GM12878 (cell line): ENCODE measurements around the gene HIPK4. TPM values are rescaled to one million over a fixed set of nuclear protein-coding genes. Genes with fewer than 3 reads are reported as not detected.

Experiments used
- ATAC-seq: fragments of 200-7000 bp; cut with Tn5 transposase; 3 replicates; pipeline ENCODE4 v1.9.1; 2020; ENCODE audit warnings: mild to moderate bottlenecking, moderate library complexity
- BruUV-seq: library from RNA; stranded (reverse); fragments of 400-500 nt; replicated peaks from 2 replicates; lab custom pipeline; 2021; lab: Mats Ljungman, UMichigan
- CTCF ChIA-PET: fragments of 300-600 bp; sonication (Branson Sonifier 250); formaldehyde crosslinking; extraction: SDS; loops from one replicate; lab custom pipeline; 2021; ENCODE audit warnings: inconsistent platforms; lab: Yijun Ruan, JAX
- POLR2A ChIA-PET: fragments of 350-600 bp; formaldehyde crosslinking; extraction: SDS; loops from one replicate; lab custom pipeline; 2021; ENCODE audit warnings: inconsistent platforms; lab: Charles Lee
- RAD21 ChIA-PET: fragments of 300-600 bp; sonication (Branson Sonifier 250); formaldehyde crosslinking; loops from one replicate; lab custom pipeline; 2023; ENCODE audit warnings: antibody characterized with exemption; ENCODE audit not compliant: unreplicated experiment; lab: Charles Lee
- SMC1A ChIA-PET: fragments of 300-600 bp; sonication (Branson Sonifier 250); formaldehyde crosslinking; loops from one replicate; lab custom pipeline; 2023; ENCODE audit not compliant: unreplicated experiment, uncharacterized antibody; lab: Charles Lee
- DNase-seq: peaks from one replicate; pipeline ENCODE4 v3.0.0-alpha.2; 2011; ENCODE audit warnings: low read depth, low spot score
- FAIRE-seq: peaks from 3 replicates; lab custom pipeline; 2011; peaks lifted over from hg19 to GRCh38; lab: Jason Lieb, UNC
- H2AFZ ChIP-seq: 2 replicates; pipeline ENCODE4 v1.6.0; 2011; ENCODE audit warnings: low read depth, low read length, control low read depth; ENCODE audit not compliant: control insufficient read depth
- H3K27ac ChIP-seq: 2 replicates; pipeline ENCODE4 v1.5.1; 2011; ENCODE audit warnings: control low read depth; ENCODE audit not compliant: control insufficient read depth, insufficient read depth
- H3K27me3 ChIP-seq, 2 experiments: replicated peaks in 1 of 2; 2 replicates each; pipeline versions ENCODE4 v1.6.0 to v1.6.1; 2011; ENCODE audit warnings: low read length in 1 of 2; ENCODE audit not compliant: control insufficient read depth in 2 of 2, insufficient read depth in 2 of 2
- H3K36me3 ChIP-seq, 2 experiments: 2 replicates each; pipeline ENCODE4 v1.5.1; 2011; ENCODE audit warnings: low read length in 1 of 2; ENCODE audit not compliant: control insufficient read depth in 2 of 2, insufficient read depth in 2 of 2
- H3K4me1 ChIP-seq: 2 replicates; pipeline ENCODE4 v1.6.1; 2011; ENCODE audit warnings: mild to moderate bottlenecking, low read length, moderate library complexity, mixed read lengths; ENCODE audit not compliant: control insufficient read depth, insufficient read depth
- H3K4me2 ChIP-seq: 2 replicates; pipeline ENCODE4 v1.6.0; 2011; ENCODE audit warnings: control low read depth; ENCODE audit not compliant: control insufficient read depth, insufficient read depth
- H3K4me3 ChIP-seq: fragments of 200-600 bp; sonication (generic); 2 replicates; pipeline ENCODE4 v1.5.1; 2016
- H3K79me2 ChIP-seq: 2 replicates; pipeline ENCODE4 v1.6.0; 2011; ENCODE audit warnings: low read length; ENCODE audit not compliant: control insufficient read depth, insufficient read depth
- H3K9ac ChIP-seq: 2 replicates; pipeline ENCODE4 v1.8.0; 2011; ENCODE audit warnings: low read length, control low read depth, mixed read lengths; ENCODE audit not compliant: control insufficient read depth, insufficient read depth
- H3K9me3 ChIP-seq: replicated peaks from 3 replicates; pipeline ENCODE4 v1.5.1; 2011; ENCODE audit warnings: mild to moderate bottlenecking, low read length; ENCODE audit not compliant: control insufficient read depth, insufficient read depth
- H4K20me1 ChIP-seq: 2 replicates; pipeline ENCODE4 v1.6.0; 2011; ENCODE audit not compliant: control insufficient read depth, insufficient read depth
- BRCA1 ChIP-seq: IDR thresholded peaks from 2 replicates; pipeline ENCODE4 v1.6.1; 2011; ENCODE audit warnings: low read depth, low read length, improper control_type of control experiment
- CBX3 ChIP-seq: fragments of 200-600 bp; sonication (generic); IDR thresholded peaks from 2 replicates; pipeline ENCODE4 v1.6.1; 2016; ENCODE audit warnings: low read depth, borderline replicate concordance
- CREM ChIP-seq: IDR thresholded peaks from 2 replicates; pipeline ENCODE4 v1.6.1; 2014; ENCODE audit warnings: antibody characterized with exemption, low read depth
- MYB ChIP-seq: fragments of 150-350 bp; IDR thresholded peaks from 2 replicates; pipeline ENCODE4 v1.6.1; 2014; ENCODE audit warnings: mild to moderate bottlenecking, low read depth, low read length, borderline replicate concordance
- SKIL ChIP-seq: fragments of 450-650 bp; IDR thresholded peaks from 2 replicates; pipeline ENCODE4 v1.6.1; 2017; ENCODE audit warnings: mild to moderate bottlenecking, low read depth, inconsistent platforms; ENCODE audit not compliant: poor library complexity, severe bottlenecking
- ZNF207 ChIP-seq: fragments of 450-650 bp; IDR thresholded peaks from 2 replicates; pipeline ENCODE4 v1.6.1; 2014; ENCODE audit warnings: antibody characterized with exemption, mild to moderate bottlenecking, borderline replicate concordance
- ZNF217 ChIP-seq: fragments of 450-650 bp; IDR thresholded peaks from 2 replicates; pipeline ENCODE4 v1.6.1; 2017; ENCODE audit warnings: antibody characterized with exemption, mild to moderate bottlenecking
- WGBS: methylation state at CpG from one replicate; pipeline ENCODE4 v1.1.6; 2016; ENCODE audit warnings: low lambda C conversion rate; ENCODE audit not compliant: insufficient replicate concordance, insufficient coverage; ENCODE audit errors: missing lambda C conversion rate; 5-methylcytosine and 5-hydroxymethylcytosine counted together
- in situ Hi-C: fragments of 300-500 bp; cut with MboI; formaldehyde crosslinking; loops from 9 replicates; pipeline ENCODE4 v1.14.3; 2018; ENCODE audit warnings: mixed read lengths
- intact Hi-C: fragments of 100-400 bp; cut with micrococcal nuclease; formaldehyde crosslinking; loops from one replicate; pipeline ENCODE4 v1.14.2; 2022; ENCODE audit not compliant: unreplicated experiment
- polyA plus RNA-seq, 11 experiments: library from polyadenylated mRNA; depleted of rRNA in 4 of 11; unstranded in 6 of 11; stranded (reverse) in 5 of 11; fragments of >200 nt; fragmentation: Nextera tagmentation in 4 of 11; fragmentation: Illumina TruSeq in 1 of 11; extraction: Ambion mirVana in 4 of 11; extraction: Trizol in 1 of 11; gene quantifications; 1 replicate in 1 of 11; 2 replicates in 10 of 11; pipeline versions ENCODE4 v1.2.1 to v1.2.3, GENCODE V29; 2011 to 2016; ENCODE audit warnings: inconsistent platforms in 2 of 11, missing spikeins in 2 of 11, low read depth in 1 of 11
- total RNA-seq, 4 experiments: library from RNA; depleted of rRNA in 3 of 4; stranded (reverse); fragments of >200 nt in 3 of 4; fragmentation: Illumina TruSeq in 1 of 4; extraction: Trizol in 1 of 4; gene quantifications; 2 replicates each; pipeline versions ENCODE4 v1.2.1 to v1.2.3, GENCODE V29; 2013 to 2021
- TF ChIP-seq, protein P1 (sequence below): fragments of 450-650 bp; IDR thresholded peaks from 2 replicates; pipeline ENCODE4 v1.6.1; 2016; ENCODE audit warnings: mild to moderate bottlenecking

Gene HIPK4
- total and polyA plus RNA-seq, 10 of the 15 experiments (the other 5 are each of a cell fraction or from before 2014, with no cell fraction given): 0.07 to 0.13 (median 0.08) TPM; not detected in 7

DNA sequence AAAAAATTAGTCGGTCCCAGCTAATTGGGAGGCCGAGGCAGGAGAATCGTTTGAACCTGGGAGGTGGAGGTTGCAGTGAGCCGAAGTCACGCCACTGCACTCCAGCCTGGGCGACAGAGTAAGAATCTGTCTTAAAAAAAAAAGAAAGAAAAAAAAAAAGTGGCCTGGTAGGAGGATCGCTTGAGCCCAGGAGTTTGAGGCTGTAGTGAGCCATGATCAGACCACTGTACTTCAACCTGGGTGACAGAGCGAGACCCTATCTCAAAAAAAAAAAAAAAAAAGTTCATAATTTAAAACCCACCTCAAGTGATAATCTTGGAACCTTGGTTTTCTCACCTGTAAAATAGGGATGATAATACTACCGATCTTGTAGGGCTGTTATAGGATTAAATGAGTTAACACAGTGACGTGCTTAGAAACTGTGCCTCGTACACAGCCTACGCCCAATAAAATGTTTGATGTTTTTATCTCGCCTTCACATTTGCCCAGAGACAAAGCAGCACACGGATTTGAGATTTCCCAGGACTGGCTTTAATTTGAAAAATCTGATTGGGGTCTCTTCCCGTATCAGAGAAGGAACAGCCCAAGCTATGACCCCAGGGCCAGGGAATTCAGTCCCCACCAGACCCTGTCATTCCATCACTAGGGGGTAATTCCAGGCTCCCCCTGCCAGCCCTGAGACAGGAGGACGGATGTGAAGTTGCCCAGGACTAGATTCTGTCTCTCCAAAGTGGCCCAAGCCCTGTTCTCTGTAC lies 32.2 kb upstream of the HIPK4 start:
- Histone ChIP-seq H3K4me3 (no peak overlapping the region), H3K27me3 (no peaks in the 10 kb centered on the region), H3K27ac (no peak overlapping the region), H4K20me1 (no peaks in the 10 kb centered on the region), H3K9ac (0 out of 2 replicates have a peak overlapping the region, but pooled peaks have one; percentile 77), H3K4me2 (no peak overlapping the region; the same call in 1 of the 2 replicates), H3K9me3 (no peaks in the 10 kb centered on the region), H3K4me1 (peaks cover 5% of the 10 kb centered on the region), H3K79me2 (peaks cover 27% of the 10 kb centered on the region), H2AFZ (no peak overlapping the region), H3K36me3 (peaks cover 0 to 6% of the 10 kb centered on the region in 2 experiments; a peak in 2 of 4 replicates)
- POLR2A ChIA-PET: interaction anchor here (0.7 to 5.5 kb wide), 6 partner anchors 10 to 74 kb away, joined by 3 to 55 read pairs (median 6); partner anchors contain the start of genes C19orf47, PLD3 and SERTAD3
- ATAC-seq (no peak), FAIRE-seq (no peak), DNase-seq (no peak)
- CTCF ChIA-PET: interaction anchor here (0.6 to 7.1 kb wide), 6 partner anchors 11 to 108 kb away, joined by 3 to 67 read pairs (median 24); partner anchors contain the start of genes BLVRB and SERTAD3
- TF ChIP-seq MYB (no peak), SKIL (no peak), CREM (no peak), BRCA1 (no peak), ZNF217 (no peak), ZNF207 (no peak), CBX3 (no peak)
- TF ChIP-seq, protein P1, sequence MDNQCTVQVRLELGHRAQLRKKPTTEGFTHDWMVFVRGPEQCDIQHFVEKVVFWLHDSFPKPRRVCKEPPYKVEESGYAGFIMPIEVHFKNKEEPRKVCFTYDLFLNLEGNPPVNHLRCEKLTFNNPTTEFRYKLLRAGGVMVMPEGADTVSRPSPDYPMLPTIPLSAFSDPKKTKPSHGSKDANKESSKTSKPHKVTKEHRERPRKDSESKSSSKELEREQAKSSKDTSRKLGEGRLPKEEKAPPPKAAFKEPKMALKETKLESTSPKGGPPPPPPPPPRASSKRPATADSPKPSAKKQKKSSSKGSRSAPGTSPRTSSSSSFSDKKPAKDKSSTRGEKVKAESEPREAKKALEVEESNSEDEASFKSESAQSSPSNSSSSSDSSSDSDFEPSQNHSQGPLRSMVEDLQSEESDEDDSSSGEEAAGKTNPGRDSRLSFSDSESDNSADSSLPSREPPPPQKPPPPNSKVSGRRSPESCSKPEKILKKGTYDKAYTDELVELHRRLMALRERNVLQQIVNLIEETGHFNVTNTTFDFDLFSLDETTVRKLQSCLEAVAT: 0 out of 2 replicates have a peak, but pooled peaks have one; percentile 40
- intact Hi-C loops (loop anchor here (1.0 kb wide), 1 partner anchor 22 kb away; the partner anchor contains the start of gene SERTAD3), in situ Hi-C loops (no loop called here)
- RAD21 ChIA-PET: interaction anchor here (1.3 to 2.7 kb wide), 7 partner anchors 11 to 74 kb away, joined by 3 to 35 read pairs (median 12); partner anchors contain the start of genes BLVRB, PLD3 and SERTAD3
- SMC1A ChIA-PET: interaction anchor here (1.1 to 2.3 kb wide), 6 partner anchors 10 to 117 kb away, joined by 3 to 35 read pairs (median 9); partner anchors contain the start of gene SERTAD3
- WGBS: 95% methylated on average over 16 of the region's 16 CpGs
- BruUV-seq: no TSS peak
